Small intestine (tissue), 7 donors: ENCODE measurements around the gene PAX8. TPM values are rescaled to one million over a fixed set of nuclear protein-coding genes. Genes with fewer than 3 reads are reported as not detected.

Experiments
- DNase-seq, 2 donors: peaks; one replicate each; pipeline versions ENCODE4 v3.0.0 to v3.0.0-alpha.2; 2013
- FAIRE-seq: peaks from 2 replicates; lab custom pipeline; 2012; peaks lifted over from hg19 to GRCh38; lab: Jason Lieb, UNC
- H3K27ac ChIP-seq, 3 donors: one replicate each; pipeline ENCODE4 v1.5.1; 2013; ENCODE audit warnings: low read length in 2 of 3, mild to moderate bottlenecking in 2 of 3, control low read depth in 1 of 3, inconsistent platforms in 1 of 3, low read depth in 1 of 3, moderate library complexity in 1 of 3
- H3K27me3 ChIP-seq, 3 donors: one replicate each; pipeline ENCODE4 v1.6.1; 2013; ENCODE audit warnings: low read length in 3 of 3, inconsistent platforms in 1 of 3; ENCODE audit not compliant: control insufficient read depth in 3 of 3, insufficient read depth in 3 of 3
- H3K36me3 ChIP-seq, 3 donors: one replicate each; pipeline ENCODE4 v1.6.1; 2013; ENCODE audit warnings: low read length in 3 of 3, inconsistent platforms in 1 of 3, low read depth in 1 of 3, mild to moderate bottlenecking in 1 of 3, moderate library complexity in 1 of 3; ENCODE audit not compliant: control insufficient read depth in 3 of 3, insufficient read depth in 2 of 3
- H3K4me1 ChIP-seq, 3 donors: one replicate each; pipeline ENCODE4 v1.6.1; 2013; ENCODE audit warnings: low read length in 2 of 3, inconsistent platforms in 1 of 3, low read depth in 1 of 3, mild to moderate bottlenecking in 1 of 3, moderate library complexity in 1 of 3; ENCODE audit not compliant: control insufficient read depth in 3 of 3, insufficient read depth in 2 of 3
- H3K4me3 ChIP-seq, 3 donors: one replicate each; pipeline ENCODE4 v1.5.1; 2013; ENCODE audit warnings: low read length in 3 of 3, control low read depth in 1 of 3, inconsistent platforms in 1 of 3, low read depth in 1 of 3, mild to moderate bottlenecking in 1 of 3, moderate library complexity in 1 of 3
- H3K9me3 ChIP-seq, 2 donors: one replicate each; pipeline ENCODE4 v1.6.1; 2013; ENCODE audit warnings: low read depth in 1 of 2, low read length in 1 of 2; ENCODE audit not compliant: control insufficient read depth in 2 of 2, insufficient read depth in 1 of 2
- WGBS, 3 donors: extraction: QIAGEN DNeasy Blood & Tissue Kit; methylation state at CpG; one replicate each; pipeline ENCODE4 v1.1.7; 2013; 5-methylcytosine and 5-hydroxymethylcytosine counted together
- polyA plus RNA-seq, 4 donors: library from polyadenylated mRNA; stranded (reverse) in 3 of 4; unstranded in 1 of 4; fragments of 200-250 nt in 3 of 4; fragments of 120-200 nt in 1 of 4; gene quantifications; one replicate each; pipeline versions ENCODE4 v1.2.1 to v1.2.3, GENCODE V29; 2013
- donor health status: healthy with polysubstance abuse.
- donor health status: control.
- donor health status: control.
- donor health status: Bipolar disorder and iron deficiency.
- donor health status: healthy.

Gene PAX8
- polyA plus RNA-seq, 4 donors: 0.45 to 5.5 (median 2.5) TPM

GRCh38 chr2:113220970-113221708, 57.6 kb downstream of the PAX8 start:
- no peak for FAIRE-seq
- Histone ChIP-seq H3K9me3 (no peaks in the 10 kb centered on the region), H3K4me3 (no peak overlapping the region), H3K27ac (no peak overlapping the region), H3K4me1 (peaks cover 18 to 34% (median 19%) of the 10 kb centered on the region in 3 donors), H3K27me3 (no peaks in the 10 kb centered on the region), H3K36me3 (peaks cover 0 to 2% (median 0%) of the 10 kb centered on the region in 3 donors)
- 68 to 82% (median 70%) methylated on average over 6 of the region's 6 CpGs for WGBS, 3 donors
- no peak for DNase-seq

GRCh38 chr2:113219889-113220641, 58.7 kb downstream of the PAX8 start:
- H3K27me3 ChIP-seq: no peaks in the 10 kb centered on the region
- H3K9me3 ChIP-seq: no peaks in the 10 kb centered on the region
- FAIRE-seq (no peak), DNase-seq (peak; percentile 76)
- 65 to 81% (median 65%) methylated on average over 6 of the region's 6 CpGs for WGBS, 3 donors
- H3K4me3 ChIP-seq: no peak overlapping the region
- peaks cover 0 to 2% (median 0%) of the 10 kb centered on the region in 3 donors for H3K36me3 ChIP-seq
- H3K4me1 ChIP-seq: peaks cover 18 to 29% (median 19%) of the 10 kb centered on the region in 3 donors
- peak overlapping the region; percentile 57 to 81 (median 81) for H3K27ac ChIP-seq

- Histone ChIP-seq H3K4me3 (no peak overlapping the region), H3K36me3 (peaks cover 0 to 2% (median 0%) of the 10 kb centered on the region in 3 donors), H3K4me1 (peaks cover 18 to 29% (median 19%) of the 10 kb centered on the region in 3 donors), H3K27me3 (no peaks in the 10 kb centered on the region), H3K9me3 (no peaks in the 10 kb centered on the region), H3K27ac (peak overlapping the region; percentile 57 to 81 (median 81))
- DNase-seq (no peak), FAIRE-seq (no peak)
- 72 to 75% (median 75%) methylated on average over 5 of the region's 5 CpGs for WGBS, 3 donors
Observed at GRCh38 chr2:113219525-113219888, 59.2 kb downstream of the PAX8 start.

GRCh38 chr2:113219092-113219441, 59.7 kb downstream of the PAX8 start:
- FAIRE-seq: no peak

DNA sequence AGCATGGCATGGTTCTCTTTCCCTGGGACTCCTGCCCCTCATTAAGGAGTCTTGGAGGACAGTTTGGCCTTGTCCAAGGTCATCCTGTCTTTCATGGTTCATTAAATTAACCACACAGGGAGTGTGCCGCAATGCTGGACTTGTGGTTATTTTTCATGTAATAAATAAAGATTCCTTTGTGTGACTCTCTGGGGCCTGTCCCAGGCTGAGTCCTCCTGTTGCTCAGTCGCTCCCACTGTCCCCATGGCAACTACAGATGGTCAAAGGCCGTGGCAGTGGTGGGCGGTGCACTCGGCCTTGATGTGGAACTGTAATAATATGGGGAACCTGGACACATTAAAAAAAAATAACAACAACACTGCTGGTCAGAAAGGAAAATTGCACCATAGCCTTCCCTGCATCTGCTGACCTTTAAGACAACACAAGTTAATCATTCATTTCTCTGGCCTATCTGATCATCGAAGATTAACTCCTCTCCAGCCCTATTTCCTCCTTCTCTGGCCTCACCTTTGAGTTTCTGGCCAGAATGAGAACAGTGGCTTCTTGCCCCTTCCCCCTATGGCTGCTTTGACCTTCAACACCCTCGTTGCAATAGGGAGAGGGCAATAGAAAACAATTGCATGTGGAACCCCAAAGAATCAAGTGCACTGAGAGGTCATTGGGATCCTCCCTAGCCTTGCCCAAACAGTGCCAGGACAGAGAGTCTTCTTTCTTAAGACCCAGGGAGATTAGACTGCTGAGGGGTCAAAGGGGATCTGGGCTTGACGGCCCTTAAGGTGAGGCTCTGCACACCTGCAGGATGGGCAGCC, 60.2 kb downstream of the PAX8 start:
- Histone ChIP-seq H3K9me3 (no peaks in the 10 kb centered on the region), H3K27ac (peak overlapping the region; percentile 81 to 84 (median 81)), H3K4me1 (peaks cover 18 to 29% (median 19%) of the 10 kb centered on the region in 3 donors), H3K27me3 (no peaks in the 10 kb centered on the region), H3K4me3 (no peak overlapping the region), H3K36me3 (peaks cover 0 to 2% (median 0%) of the 10 kb centered on the region in 3 donors)
- FAIRE-seq (no peak), DNase-seq (peak; percentile 84 to 91)
- 11 to 58% (median 36%) methylated on average over 8 of the region's 8 CpGs for WGBS, 3 donors

More at GRCh38 chr2:113219092-113219441, 59.7 kb downstream of the PAX8 start:
- no peak for DNase-seq
- Histone ChIP-seq H3K36me3 (peaks cover 0 to 2% (median 0%) of the 10 kb centered on the region in 3 donors), H3K4me1 (peaks cover 18 to 29% (median 19%) of the 10 kb centered on the region in 3 donors), H3K9me3 (no peaks in the 10 kb centered on the region), H3K27ac (peak overlapping the region; percentile 57 to 81 (median 81)), H3K4me3 (no peak overlapping the region), H3K27me3 (no peaks in the 10 kb centered on the region)
- 68 to 85% (median 76%) methylated on average over 2 of the region's 2 CpGs for WGBS, 3 donors

GRCh38 chr2:113217455-113218282, 61.1 kb downstream of the PAX8 start:
- Histone ChIP-seq H3K36me3 (peaks cover 0 to 2% (median 0%) of the 10 kb centered on the region in 3 donors), H3K4me3 (no peak overlapping the region), H3K9me3 (no peaks in the 10 kb centered on the region), H3K27ac (peak overlapping the region; percentile 56 to 84 (median 75)), H3K27me3 (no peaks in the 10 kb centered on the region), H3K4me1 (peaks cover 18 to 29% (median 19%) of the 10 kb centered on the region in 3 donors)
- no peak for FAIRE-seq
- DNase-seq: peak in 1 of 2 donors; percentile 53
- 71 to 76% (median 75%) methylated on average over 15 of the region's 15 CpGs for WGBS, 3 donors

DNA sequence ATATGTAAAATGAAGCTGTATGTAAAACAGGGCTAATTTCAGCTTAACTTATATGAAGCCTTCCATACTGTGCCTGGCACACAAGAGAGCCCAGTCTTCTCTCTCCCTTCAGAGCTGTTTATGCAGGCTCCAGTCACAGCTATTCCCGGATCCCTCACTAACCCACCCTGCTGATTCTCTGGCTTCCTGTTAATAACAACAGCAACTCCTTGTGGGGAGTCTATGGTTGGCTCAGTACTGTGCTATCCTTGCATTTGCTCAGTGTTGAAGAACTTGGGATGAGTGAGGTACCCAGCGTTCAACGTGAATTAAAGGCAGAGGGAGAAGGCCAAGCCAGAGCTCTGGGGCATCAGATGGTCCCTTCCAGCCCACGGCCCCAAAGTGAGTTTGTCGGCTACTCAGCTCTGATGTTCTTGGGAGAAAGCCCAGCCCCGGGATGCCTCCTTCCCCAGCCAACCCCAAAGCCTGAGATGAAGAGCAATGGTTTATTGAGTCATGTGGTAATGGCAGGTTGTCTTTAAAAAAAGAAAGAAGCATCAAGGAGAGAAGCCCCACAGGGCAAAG, 61.7 kb downstream of the PAX8 start:
- Histone ChIP-seq H3K36me3 (peaks cover 0 to 2% (median 0%) of the 10 kb centered on the region in 3 donors), H3K27me3 (no peaks in the 10 kb centered on the region), H3K9me3 (no peaks in the 10 kb centered on the region), H3K4me3 (no peak overlapping the region), H3K27ac (peak overlapping the region in 1 of 3 donors; percentile 84), H3K4me1 (peaks cover 19 to 32% (median 21%) of the 10 kb centered on the region in 3 donors)
- 74 to 89% (median 84%) methylated on average over 6 of the region's 6 CpGs for WGBS, 3 donors
- FAIRE-seq (no peak), DNase-seq (no peak)
